ENCODE results near the gene CELF2.

The CELF2 gene

DNA sequence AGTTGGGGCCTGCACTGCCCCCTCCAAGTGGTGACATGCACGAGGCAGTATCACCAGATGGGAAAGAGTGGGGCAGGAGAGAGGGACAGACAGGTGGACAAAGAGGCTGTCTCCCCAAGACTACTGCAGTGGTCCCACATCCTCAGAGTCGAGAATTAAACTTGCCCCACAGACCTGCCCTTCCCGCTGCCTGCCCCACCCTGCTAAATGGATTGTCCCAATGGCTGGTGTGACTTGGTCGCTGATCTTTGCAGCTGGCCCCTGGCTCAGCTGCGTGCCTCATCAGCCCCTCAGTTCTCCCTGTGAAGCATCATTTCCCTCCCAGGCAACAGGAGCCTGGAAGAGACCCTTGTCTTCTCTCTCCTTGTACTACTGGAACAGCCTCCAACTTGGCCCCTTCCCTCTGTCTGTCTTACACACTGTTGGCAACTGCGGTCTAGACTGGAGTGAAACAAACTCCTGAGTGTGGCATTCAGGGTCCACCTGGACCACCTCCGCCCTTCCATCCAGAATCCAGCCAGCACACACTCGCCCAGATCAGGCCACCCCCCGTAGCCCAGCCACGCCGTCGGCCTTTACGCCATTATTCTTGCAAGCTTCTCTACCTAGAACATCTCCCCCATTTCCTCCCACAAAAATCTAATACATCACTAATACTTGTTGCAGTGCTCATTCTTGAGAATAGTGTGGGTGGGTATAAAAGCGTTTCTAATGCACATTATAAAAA, 275.1 kb downstream of the CELF2 start:
- TF ChIP-seq, protein P1, sequence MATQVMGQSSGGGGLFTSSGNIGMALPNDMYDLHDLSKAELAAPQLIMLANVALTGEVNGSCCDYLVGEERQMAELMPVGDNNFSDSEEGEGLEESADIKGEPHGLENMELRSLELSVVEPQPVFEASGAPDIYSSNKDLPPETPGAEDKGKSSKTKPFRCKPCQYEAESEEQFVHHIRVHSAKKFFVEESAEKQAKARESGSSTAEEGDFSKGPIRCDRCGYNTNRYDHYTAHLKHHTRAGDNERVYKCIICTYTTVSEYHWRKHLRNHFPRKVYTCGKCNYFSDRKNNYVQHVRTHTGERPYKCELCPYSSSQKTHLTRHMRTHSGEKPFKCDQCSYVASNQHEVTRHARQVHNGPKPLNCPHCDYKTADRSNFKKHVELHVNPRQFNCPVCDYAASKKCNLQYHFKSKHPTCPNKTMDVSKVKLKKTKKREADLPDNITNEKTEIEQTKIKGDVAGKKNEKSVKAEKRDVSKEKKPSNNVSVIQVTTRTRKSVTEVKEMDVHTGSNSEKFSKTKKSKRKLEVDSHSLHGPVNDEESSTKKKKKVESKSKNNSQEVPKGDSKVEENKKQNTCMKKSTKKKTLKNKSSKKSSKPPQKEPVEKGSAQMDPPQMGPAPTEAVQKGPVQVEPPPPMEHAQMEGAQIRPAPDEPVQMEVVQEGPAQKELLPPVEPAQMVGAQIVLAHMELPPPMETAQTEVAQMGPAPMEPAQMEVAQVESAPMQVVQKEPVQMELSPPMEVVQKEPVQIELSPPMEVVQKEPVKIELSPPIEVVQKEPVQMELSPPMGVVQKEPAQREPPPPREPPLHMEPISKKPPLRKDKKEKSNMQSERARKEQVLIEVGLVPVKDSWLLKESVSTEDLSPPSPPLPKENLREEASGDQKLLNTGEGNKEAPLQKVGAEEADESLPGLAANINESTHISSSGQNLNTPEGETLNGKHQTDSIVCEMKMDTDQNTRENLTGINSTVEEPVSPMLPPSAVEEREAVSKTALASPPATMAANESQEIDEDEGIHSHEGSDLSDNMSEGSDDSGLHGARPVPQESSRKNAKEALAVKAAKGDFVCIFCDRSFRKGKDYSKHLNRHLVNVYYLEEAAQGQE (IDR thresholded peaks at IDR 0.05; ENCODE audit: insufficient read depth in 1 of 2, low read depth in 2 of 2, low read length in 2 of 2) = no peak
- no peak for TF ChIP-seq POLR2AphosphoS5 (IDR thresholded peaks at IDR 0.05; ENCODE audit: low read depth, low read length)
- TF ChIP-seq TAF1 (IDR thresholded peaks at IDR 0.05; ENCODE audit: borderline replicate concordance, insufficient read depth, low read length) = no peak
- TF ChIP-seq FOXP2 (optimal IDR thresholded peaks at IDR 0.05; ENCODE audit: borderline replicate concordance, extremely low read depth, extremely low read length, insufficient read depth) = no peak
- no peak for TF ChIP-seq SIN3A (IDR thresholded peaks at IDR 0.05; ENCODE audit: borderline replicate concordance, insufficient read depth, low read length)

DNA sequence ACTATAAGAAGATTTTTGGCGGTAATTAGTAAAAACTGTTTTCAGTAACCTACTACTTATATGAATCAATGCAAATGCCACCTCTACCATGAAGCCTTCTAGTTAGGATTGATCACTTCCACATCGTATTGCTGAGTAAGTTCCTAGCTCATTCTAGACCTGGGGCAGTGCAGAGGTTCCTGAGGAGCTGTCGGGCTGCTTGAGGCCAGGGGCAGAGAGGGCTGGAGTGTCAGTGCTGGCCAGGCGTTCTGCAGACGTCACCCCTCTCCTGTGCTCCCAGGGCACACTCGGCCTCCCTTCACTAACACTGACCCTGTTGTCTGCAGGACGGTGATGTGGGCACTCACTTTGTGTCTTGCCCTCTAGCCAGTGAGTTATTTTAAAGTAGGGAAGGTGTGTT, 275.7 kb downstream of the CELF2 start:
- no peak for TF ChIP-seq FOXP2 (optimal IDR thresholded peaks at IDR 0.05; ENCODE audit: borderline replicate concordance, extremely low read depth, extremely low read length, insufficient read depth)
- no peak for TF ChIP-seq TAF1 (IDR thresholded peaks at IDR 0.05; ENCODE audit: borderline replicate concordance, insufficient read depth, low read length)
- TF ChIP-seq SIN3A (IDR thresholded peaks at IDR 0.05; ENCODE audit: borderline replicate concordance, insufficient read depth, low read length) = no peak
- TF ChIP-seq POLR2AphosphoS5 (IDR thresholded peaks at IDR 0.05; ENCODE audit: low read depth, low read length) = no peak
- TF ChIP-seq, protein P1 (IDR thresholded peaks at IDR 0.05; ENCODE audit: insufficient read depth in 1 of 2, low read depth in 2 of 2, low read length in 2 of 2) = no peak

DNA sequence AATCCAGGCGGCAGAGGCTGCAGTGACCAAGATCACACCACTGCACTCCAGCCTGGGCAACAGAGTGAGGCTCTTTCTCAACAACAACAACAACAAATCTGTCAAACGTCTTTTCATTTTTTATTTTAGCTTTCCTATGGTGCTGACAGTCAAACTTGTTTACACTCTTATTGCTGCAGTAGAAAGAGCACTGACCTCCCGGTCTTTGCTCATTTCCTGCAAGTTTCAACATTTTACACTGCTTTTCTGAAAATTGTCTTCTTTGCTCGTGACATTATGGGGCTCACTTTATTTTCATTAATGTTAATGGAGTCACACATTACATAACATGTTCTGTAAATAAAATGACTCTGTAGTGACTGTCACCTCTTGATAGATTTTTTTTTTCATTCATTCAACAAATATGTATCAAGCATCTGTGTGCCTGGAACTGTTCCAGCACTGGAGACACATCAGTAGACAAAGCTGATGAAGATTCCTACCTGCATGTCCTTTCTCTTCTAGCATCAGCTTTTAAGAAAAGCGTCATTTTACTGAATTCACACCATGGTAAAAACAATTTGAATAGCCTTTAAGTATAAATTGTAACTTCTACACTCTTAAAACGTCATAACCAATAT, 277.3 kb downstream of the CELF2 start:
- TF ChIP-seq, protein P1 (IDR thresholded peaks at IDR 0.05; ENCODE audit: insufficient read depth in 1 of 2, low read depth in 2 of 2, low read length in 2 of 2) = no peak
- TF ChIP-seq SIN3A (IDR thresholded peaks at IDR 0.05; ENCODE audit: borderline replicate concordance, insufficient read depth, low read length) (no peak), TAF1 (IDR thresholded peaks at IDR 0.05; ENCODE audit: borderline replicate concordance, insufficient read depth, low read length) (no peak), FOXP2 (optimal IDR thresholded peaks at IDR 0.05; ENCODE audit: borderline replicate concordance, extremely low read depth, extremely low read length, insufficient read depth) (no peak), POLR2AphosphoS5 (IDR thresholded peaks at IDR 0.05; ENCODE audit: low read depth, low read length) (no peak)

DNA sequence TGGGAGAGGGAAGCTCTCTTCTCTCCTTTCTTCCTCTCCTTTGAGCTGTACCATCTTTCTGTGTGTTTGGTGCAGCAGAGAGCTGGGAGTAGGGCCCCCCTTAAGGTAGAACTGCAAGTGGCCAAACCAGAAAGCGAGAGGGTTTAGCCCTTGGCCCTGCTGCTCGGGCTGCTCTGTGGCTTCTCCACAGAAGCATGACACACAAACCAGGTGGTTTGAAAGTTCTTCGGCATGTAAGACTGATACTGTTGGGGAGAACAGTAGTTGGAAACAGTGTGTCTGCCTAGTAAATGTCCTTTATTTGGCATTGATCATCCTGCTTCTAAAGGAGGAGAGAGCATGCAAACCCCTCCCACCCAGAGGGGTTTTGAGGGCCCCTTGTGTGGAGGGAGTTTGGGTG, 277.8 kb downstream of the CELF2 start:
- TF ChIP-seq TAF1 (IDR thresholded peaks at IDR 0.05; ENCODE audit: borderline replicate concordance, insufficient read depth, low read length) (no peak), FOXP2 (optimal IDR thresholded peaks at IDR 0.05; ENCODE audit: borderline replicate concordance, extremely low read depth, extremely low read length, insufficient read depth) (no peak), POLR2AphosphoS5 (IDR thresholded peaks at IDR 0.05; ENCODE audit: low read depth, low read length) (no peak), SIN3A (IDR thresholded peaks at IDR 0.05; ENCODE audit: borderline replicate concordance, insufficient read depth, low read length) (no peak)
- TF ChIP-seq, protein P1 (IDR thresholded peaks at IDR 0.05; ENCODE audit: insufficient read depth in 1 of 2, low read depth in 2 of 2, low read length in 2 of 2) = no peak

Data from PFSK-1 (cell line).